GM23338 (cell line): ENCODE data around the gene SGMS2. TPM values are rescaled to one million over a fixed set of nuclear protein-coding genes. Genes with fewer than 3 reads are reported as not detected.

Experiments
- ATAC-seq: fragments of 200-7000 bp; cut with Tn5 transposase; 3 replicates; pipeline ENCODE4 v1.9.1; 2020
- DNase-seq: peaks from one replicate; pipeline ENCODE4 v3.0.0-alpha.2; 2015; ENCODE audit warnings: low spot score
- H2AFZ ChIP-seq: fragments of 200-600 bp; sonication (generic); 2 replicates; pipeline ENCODE4 v1.8.0; 2016; ENCODE audit warnings: antibody characterized with exemption, mild to moderate bottlenecking, moderate library complexity
- H3F3A ChIP-seq: fragments of 200-600 bp; sonication (generic); replicated peaks from 2 replicates; pipeline ENCODE4 v1.8.0; 2017; ENCODE audit warnings: antibody characterized with exemption, mixed run types, low read depth
- H3K27ac ChIP-seq: fragments of 200-600 bp; sonication (generic); 2 replicates; pipeline ENCODE4 v1.6.1; 2016; ENCODE audit warnings: low read depth
- H3K27me3 ChIP-seq: fragments of 200-600 bp; sonication (generic); 2 replicates; pipeline ENCODE4 v1.8.0; 2016; ENCODE audit warnings: mild to moderate bottlenecking, mixed run types, moderate library complexity; ENCODE audit not compliant: insufficient read depth
- H3K36me3 ChIP-seq: fragments of 200-600 bp; sonication (generic); 2 replicates; pipeline ENCODE4 v1.8.0; 2016; ENCODE audit warnings: mild to moderate bottlenecking; ENCODE audit not compliant: insufficient read depth
- H3K4me1 ChIP-seq: fragments of 200-600 bp; sonication (generic); 2 replicates; pipeline ENCODE4 v1.8.0; 2016; ENCODE audit warnings: mild to moderate bottlenecking, moderate library complexity; ENCODE audit not compliant: insufficient read depth
- H3K4me2 ChIP-seq: fragments of 200-600 bp; sonication (generic); 2 replicates; pipeline ENCODE4 v1.7.1; 2017; ENCODE audit warnings: mixed run types
- H3K4me3 ChIP-seq: fragments of 200-600 bp; sonication (generic); 2 replicates; pipeline ENCODE4 v1.6.1; 2016; ENCODE audit warnings: mixed run types
- H3K79me2 ChIP-seq: fragments of 200-600 bp; sonication (generic); replicated peaks from 2 replicates; pipeline ENCODE4 v1.8.0; 2017; ENCODE audit warnings: mild to moderate bottlenecking; ENCODE audit not compliant: insufficient read depth
- H3K9me2 ChIP-seq: fragments of 200-600 bp; sonication (generic); 2 replicates; pipeline ENCODE4 v1.8.0; 2017; ENCODE audit not compliant: insufficient read depth
- H4K20me1 ChIP-seq: fragments of 200-600 bp; sonication (generic); replicated peaks from 2 replicates; pipeline ENCODE4 v1.8.0; 2017; ENCODE audit warnings: mild to moderate bottlenecking; ENCODE audit not compliant: insufficient read depth
- H3K27ac Mint-ChIP-seq: 2 replicates; pipeline ENCODE4 v1.8.0; 2020; ENCODE audit warnings: inconsistent platforms, mild to moderate bottlenecking, moderate library complexity, mixed read lengths
- H3K27me3 Mint-ChIP-seq: 3 replicates; pipeline ENCODE4 v1.8.0; 2022; ENCODE audit warnings: low read depth, mild to moderate bottlenecking, moderate library complexity, mixed read lengths, inconsistent platforms; ENCODE audit not compliant: insufficient read depth, poor library complexity
- H3K36me3 Mint-ChIP-seq: 3 replicates; pipeline ENCODE4 v1.8.0; 2021; ENCODE audit warnings: low read depth, mild to moderate bottlenecking, inconsistent platforms, moderate library complexity, mixed read lengths
- H3K4me1 Mint-ChIP-seq: 3 replicates; pipeline ENCODE4 v1.8.0; 2020; ENCODE audit warnings: mild to moderate bottlenecking, inconsistent platforms, mixed read lengths
- H3K4me3 Mint-ChIP-seq: 3 replicates; pipeline ENCODE4 v1.8.0; 2021; ENCODE audit warnings: moderate library complexity, mild to moderate bottlenecking, inconsistent platforms, mixed read lengths
- H3K9me3 Mint-ChIP-seq: 3 replicates; pipeline ENCODE4 v1.8.0; 2020; ENCODE audit warnings: moderate library complexity, mild to moderate bottlenecking, inconsistent platforms, mixed read lengths
- CTCF ChIP-seq, 2 experiments: fragments of 200-600 bp in 1 of 2; sonication (generic) in 1 of 2; conservative IDR thresholded peaks; 2 replicates each; pipeline versions ENCODE4 v1.5.1 to v1.6.1; 2016 to 2017; ENCODE audit warnings: antibody characterized with exemption in 2 of 2, low read depth in 2 of 2, mild to moderate bottlenecking in 2 of 2, moderate library complexity in 1 of 2
- ETS1 ChIP-seq: IDR thresholded peaks from 2 replicates; pipeline ENCODE4 v1.6.1; 2016; ENCODE audit warnings: antibody characterized with exemption
- EZH2 ChIP-seq: fragments of 200-600 bp; sonication (generic); IDR thresholded peaks from one replicate; pipeline ENCODE4 v1.8.0; 2017; ENCODE audit warnings: antibody characterized with exemption, mild to moderate bottlenecking, low read depth; ENCODE audit not compliant: unreplicated experiment
- JUNB ChIP-seq: IDR thresholded peaks from one replicate; pipeline ENCODE4 v1.6.1; 2016; ENCODE audit warnings: antibody characterized with exemption; ENCODE audit not compliant: unreplicated experiment
- NANOG ChIP-seq: IDR thresholded peaks from 2 replicates; pipeline ENCODE4 v1.6.1; 2016; ENCODE audit warnings: antibody characterized with exemption, borderline replicate concordance
- POLR2AphosphoS5 ChIP-seq: IDR thresholded peaks from 2 replicates; pipeline ENCODE4 v1.6.1; 2016; ENCODE audit warnings: antibody characterized with exemption, low read depth
- REST ChIP-seq: IDR thresholded peaks from one replicate; pipeline ENCODE4 v1.6.1; 2018; ENCODE audit warnings: antibody characterized with exemption; ENCODE audit not compliant: unreplicated experiment
- ZNF114 ChIP-seq: fragments of 250-450 bp; sonication (Bioruptor Pico); IDR thresholded peaks from 2 replicates; pipeline ENCODE4 v1.5.0; 2020; ENCODE audit warnings: mild to moderate bottlenecking, moderate library complexity
- ZNF331 ChIP-seq: fragments of 250-450 bp; sonication (Bioruptor Pico); IDR thresholded peaks from 2 replicates; pipeline ENCODE4 v1.5.0; 2020; ENCODE audit warnings: low read depth, mild to moderate bottlenecking, moderate library complexity
- ZNF462 ChIP-seq: fragments of 250-450 bp; sonication (Bioruptor Pico); IDR thresholded peaks from 2 replicates; pipeline ENCODE4 v1.5.0; 2020; ENCODE audit warnings: mild to moderate bottlenecking, moderate library complexity
- polyA plus RNA-seq: library from polyadenylated mRNA; unstranded; fragments of >200 nt; fragmentation: Nextera tagmentation; extraction: Ambion mirVana; gene quantifications from 2 replicates; pipeline ENCODE4 v1.2.1, GENCODE V29; 2016
- total RNA-seq: library from RNA; depleted of rRNA; stranded (reverse); fragments of >200 nt; shearing (Covaris generic); gene quantifications from 2 replicates; pipeline ENCODE4 v1.2.3, GENCODE V29; 2014

SGMS2 gene
- total and polyA plus RNA-seq, 2 experiments from 2014 or later: 0.35 to 1.1 TPM

- Histone ChIP-seq H3F3A (no peaks in the 10 kb centered on the region), H3K4me3 (no peak overlapping the region), H3K27ac (no peak overlapping the region), H4K20me1 (no peaks in the 10 kb centered on the region), H3K9me2 (peaks cover 3% of the 10 kb centered on the region; the same call in 1 of the 2 replicates), H3K79me2 (no peaks in the 10 kb centered on the region), H2AFZ (peak overlapping the region; percentile 91), H3K4me1 (0 out of 2 replicates have a peak, but pooled peaks cover 3% of the 10 kb centered on the region), H3K27me3 (no peaks in the 10 kb centered on the region), H3K36me3 (no peaks in the 10 kb centered on the region), H3K4me2 (no peak overlapping the region)
- peaks cover 3% of the 10 kb centered on the region; the same call in 2 of the 3 replicates for H3K4me1 Mint-ChIP-seq
- no peak overlapping the region for H3K4me3 Mint-ChIP-seq
- DNase-seq: no peak
- ATAC-seq: peak; percentile 26; the same call in 1 of the 3 replicates
- H3K36me3 Mint-ChIP-seq: no peaks in the 10 kb centered on the region
- TF ChIP-seq ETS1: no peak
- TF ChIP-seq ZNF331 (CRISPR knock-in tag): no peak
- TF ChIP-seq CTCF (conservative IDR thresholded peaks at IDR 0.05; ENCODE audit: low read depth in 2 of 2): no peak
- no peak for TF ChIP-seq POLR2AphosphoS5
- TF ChIP-seq NANOG: no peak
- TF ChIP-seq JUNB: no peak
- TF ChIP-seq EZH2: no peak
- TF ChIP-seq REST: no peak
- no peak for TF ChIP-seq ZNF462
- no peak for TF ChIP-seq ZNF114 (CRISPR knock-in tag)
- H3K9me3 Mint-ChIP-seq: no peaks in the 10 kb centered on the region; the same call in 2 of the 3 replicates
- H3K27me3 Mint-ChIP-seq: no peaks in the 10 kb centered on the region
- H3K27ac Mint-ChIP-seq: no peak overlapping the region
Measured at GRCh38 chr4:107799669-107800450, 24.9 kb upstream of the SGMS2 start.
